ENCODE data around the gene OR9A2. TPM values are rescaled to one million over a fixed set of nuclear protein-coding genes. Genes with fewer than 3 reads are reported as not detected.

Gene OR9A2, protein sequence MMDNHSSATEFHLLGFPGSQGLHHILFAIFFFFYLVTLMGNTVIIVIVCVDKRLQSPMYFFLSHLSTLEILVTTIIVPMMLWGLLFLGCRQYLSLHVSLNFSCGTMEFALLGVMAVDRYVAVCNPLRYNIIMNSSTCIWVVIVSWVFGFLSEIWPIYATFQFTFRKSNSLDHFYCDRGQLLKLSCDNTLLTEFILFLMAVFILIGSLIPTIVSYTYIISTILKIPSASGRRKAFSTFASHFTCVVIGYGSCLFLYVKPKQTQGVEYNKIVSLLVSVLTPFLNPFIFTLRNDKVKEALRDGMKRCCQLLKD
- total RNA-seq, result not detected in 2 replicates

DNA sequence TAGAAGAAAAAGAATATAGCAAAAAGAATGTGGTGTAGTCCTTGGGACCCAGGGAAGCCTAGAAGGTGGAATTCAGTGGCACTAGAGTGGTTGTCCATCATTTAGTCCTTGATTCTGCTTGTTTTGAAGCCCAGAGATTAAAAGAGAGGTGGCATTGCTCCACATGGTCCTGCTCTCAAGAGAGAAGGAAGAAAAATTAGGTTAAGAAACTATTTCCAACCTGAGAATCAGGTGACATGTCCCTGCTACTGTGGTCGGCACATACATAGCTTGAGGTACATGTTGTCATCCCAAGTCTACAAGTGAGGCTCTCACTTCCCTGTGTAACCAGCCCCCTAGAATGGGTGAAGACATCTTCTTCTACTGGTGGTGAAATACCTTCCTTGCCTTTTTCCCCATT is at the start of gene OR9A2:
TSS of gene OR9A2 (minus strand) at position 101 of the 400 bp plus-strand sequence. CDS start at position 101, 0 bp downstream.
- intact Hi-C loops (cut with micrococcal nuclease), result no loop called here

DNA sequence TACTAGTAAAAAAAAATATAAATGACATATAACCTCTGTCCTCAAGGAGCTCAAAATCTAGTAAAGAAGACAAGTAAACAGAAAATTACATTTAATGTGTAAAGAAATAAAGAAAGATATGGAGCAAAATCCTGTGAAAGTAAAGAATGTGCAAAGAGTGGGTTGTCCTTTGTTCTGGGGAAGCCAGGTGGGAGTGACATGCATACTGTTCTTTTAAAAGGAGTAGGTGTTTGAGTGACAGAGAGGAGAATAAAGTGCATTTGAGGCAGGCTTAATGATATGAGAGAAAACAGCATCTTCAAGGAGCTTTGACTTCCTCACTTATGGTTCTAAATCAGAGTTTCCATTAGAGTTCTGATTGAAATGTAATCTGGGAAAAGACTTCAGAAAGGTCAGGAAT is 47.2 kb upstream of the OR9A2 start:
- intact Hi-C loops (cut with micrococcal nuclease), result no loop called here

DNA sequence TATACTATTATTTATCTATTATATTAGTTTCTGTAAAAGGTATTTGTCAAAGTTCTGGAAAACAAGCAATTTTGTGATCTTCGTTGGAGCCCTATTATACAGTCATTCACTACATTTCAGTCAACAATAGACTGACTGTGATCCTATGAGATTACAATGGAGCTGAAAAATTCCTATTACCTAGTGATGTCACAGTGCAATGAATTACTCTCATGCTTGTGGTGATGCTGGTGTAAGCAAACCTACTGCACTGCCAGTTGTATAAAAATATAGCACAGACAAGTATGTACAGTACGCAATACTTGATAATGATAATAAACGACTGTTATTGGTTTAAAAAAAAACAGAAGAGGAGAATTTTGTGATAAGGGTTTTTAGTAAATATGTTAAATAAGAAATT is 46.6 kb upstream of the OR9A2 start:
- intact Hi-C loops (cut with micrococcal nuclease), result no loop called here

DNA sequence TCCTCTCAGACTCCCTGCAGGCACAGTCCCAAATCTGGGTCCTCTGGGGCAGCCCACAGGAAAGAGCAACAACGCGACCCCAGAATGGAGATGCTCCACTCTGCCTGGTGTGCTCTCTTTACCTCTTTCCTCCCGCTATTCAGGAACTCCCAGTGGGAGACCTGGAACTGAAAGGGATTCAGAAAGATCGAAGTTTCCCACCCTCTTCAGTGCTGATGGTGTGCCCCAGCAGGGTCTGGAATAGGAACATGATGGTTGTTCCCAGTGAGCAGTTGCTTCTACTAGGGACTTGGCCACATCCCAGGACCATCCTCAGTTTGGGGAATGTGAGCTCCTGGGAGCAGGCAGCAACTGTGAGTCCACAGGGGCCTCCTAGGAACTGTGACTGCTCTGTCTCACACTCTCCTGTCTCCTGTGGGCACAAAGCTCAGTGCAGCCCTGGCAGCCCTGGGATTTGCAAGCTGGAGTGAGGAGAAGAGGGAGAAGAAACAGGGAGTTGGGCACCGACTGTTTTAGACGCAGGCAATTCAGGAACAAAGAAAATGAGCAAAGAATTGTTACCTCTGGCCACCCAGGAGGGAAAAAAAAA is 43.1 kb upstream of the OR9A2 start:
- intact Hi-C loops (cut with micrococcal nuclease), result no loop called here

DNA sequence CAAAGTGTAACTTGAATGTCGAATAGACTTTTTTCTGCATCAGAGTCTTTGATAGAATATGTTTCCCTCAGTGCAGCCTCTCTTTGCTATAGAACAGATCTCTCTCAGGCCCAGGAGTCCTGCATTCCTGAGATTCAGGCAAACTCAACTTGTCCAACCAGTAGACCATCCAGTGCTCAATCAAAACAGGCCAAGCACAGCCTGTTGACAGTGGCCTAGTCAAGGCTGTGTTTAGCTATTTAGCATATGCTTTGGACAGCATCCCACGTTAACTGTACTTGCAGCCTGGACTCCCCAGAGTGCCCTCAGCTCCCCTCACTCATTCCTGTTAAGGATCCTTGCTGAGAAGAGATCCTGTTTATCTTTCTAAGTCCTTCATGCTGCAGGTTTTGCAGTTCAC is 41.5 kb upstream of the OR9A2 start:
- intact Hi-C loops (cut with micrococcal nuclease), result no loop called here

DNA sequence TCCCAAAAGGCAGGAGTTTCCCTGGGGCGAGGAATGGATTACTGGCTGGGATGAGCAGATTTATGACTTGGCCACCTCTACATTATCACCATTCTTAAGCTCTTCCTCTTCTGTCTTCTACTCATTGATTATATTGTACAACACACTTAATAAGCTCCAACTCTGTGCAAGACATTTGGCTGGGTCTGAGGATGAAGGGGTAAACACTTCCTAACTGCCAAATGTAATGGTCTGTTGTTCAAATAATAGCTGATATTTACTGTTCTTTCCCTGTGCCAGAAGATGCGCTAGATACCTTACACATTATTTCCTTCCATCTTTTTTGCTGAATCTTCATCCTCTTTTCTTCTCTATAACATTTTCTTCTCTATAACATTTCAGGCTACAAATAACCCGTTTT is 36.8 kb upstream of the OR9A2 start:
- intact Hi-C loops (cut with micrococcal nuclease), result no loop called here

DNA sequence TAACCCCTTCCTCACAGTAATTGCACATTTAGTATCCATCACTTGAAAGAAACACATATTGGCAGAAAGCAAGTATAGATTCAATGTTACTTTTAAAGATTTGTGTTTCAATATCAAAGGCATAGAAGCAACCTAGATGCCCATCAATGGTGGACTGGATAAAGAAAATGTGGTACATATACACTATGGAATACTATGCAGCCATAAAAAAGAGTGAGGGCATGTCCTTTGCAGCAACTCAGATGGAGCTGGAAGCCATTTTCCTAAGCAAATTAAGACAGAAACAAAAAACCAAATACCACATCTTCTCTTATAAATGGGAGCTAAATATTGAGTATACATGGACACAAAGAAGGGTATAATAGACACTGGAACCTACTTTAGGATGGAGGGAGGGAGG is 28.8 kb upstream of the OR9A2 start:
- intact Hi-C loops (cut with micrococcal nuclease), result no loop called here

DNA sequence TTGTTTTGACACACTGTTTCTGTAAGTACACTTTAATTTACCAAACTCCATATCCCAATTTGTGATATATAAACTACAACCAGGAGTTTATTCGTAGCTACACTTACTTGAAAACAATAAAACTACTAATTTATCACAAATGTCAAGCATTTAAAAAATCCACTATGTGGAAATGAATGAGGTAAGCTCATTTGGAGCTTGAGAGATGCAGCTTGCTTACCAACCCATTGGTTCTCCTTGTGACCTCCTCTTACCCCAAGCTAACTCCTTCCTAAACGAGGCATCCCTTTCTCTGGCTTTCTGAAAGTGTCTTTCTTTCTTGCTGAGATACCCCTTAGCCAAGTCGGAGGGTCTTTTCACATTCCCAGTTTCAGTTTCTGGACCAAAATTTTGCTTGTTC is 27.7 kb upstream of the OR9A2 start:
- intact Hi-C loops (cut with micrococcal nuclease), result no loop called here

DNA sequence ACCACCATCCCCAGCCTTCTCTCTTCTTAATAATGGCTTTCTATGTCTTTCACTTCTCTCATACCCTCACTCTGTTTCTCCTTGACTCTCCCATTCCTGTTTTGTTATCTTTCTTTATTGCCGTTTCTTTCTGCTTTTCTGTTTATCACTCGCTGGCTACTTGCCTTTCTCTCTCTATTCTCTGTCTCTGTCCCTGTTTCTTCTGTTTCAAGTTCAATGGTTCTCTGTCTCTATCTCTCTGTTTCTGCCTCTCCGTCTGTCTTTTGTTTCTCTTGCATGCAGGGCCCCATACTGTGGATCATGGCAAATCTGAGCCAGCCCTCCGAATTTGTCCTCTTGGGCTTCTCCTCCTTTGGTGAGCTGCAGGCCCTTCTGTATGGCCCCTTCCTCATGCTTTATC is 25.1 kb upstream of the OR9A2 start, which contains the start of gene OR6V1:
TSS of gene OR6V1 (plus strand) at position 301 of the 400 bp plus-strand sequence. CDS start at position 301, 0 bp downstream.
- intact Hi-C loops (cut with micrococcal nuclease), result no loop called here

DNA sequence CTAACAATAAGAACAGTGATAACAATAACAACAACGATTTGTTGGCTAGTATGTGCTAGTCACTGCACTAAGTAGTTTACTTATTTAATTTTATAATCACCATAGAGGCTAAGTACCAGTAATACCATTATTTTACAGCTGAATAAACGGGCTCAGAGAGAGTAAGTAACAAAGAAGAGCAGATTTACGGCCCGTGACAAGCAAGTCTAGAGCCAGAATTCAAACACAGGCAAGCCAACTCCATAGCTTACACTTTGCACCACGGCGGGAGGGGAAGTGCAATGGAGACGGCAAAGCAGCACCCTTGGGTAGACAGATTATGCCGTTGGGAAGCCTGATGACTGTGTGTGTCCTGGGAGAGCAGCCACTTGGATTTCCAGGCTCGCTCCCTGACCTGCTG is 24.0 kb upstream of the OR9A2 start:
- intact Hi-C loops (cut with micrococcal nuclease), result no loop called here

DNA sequence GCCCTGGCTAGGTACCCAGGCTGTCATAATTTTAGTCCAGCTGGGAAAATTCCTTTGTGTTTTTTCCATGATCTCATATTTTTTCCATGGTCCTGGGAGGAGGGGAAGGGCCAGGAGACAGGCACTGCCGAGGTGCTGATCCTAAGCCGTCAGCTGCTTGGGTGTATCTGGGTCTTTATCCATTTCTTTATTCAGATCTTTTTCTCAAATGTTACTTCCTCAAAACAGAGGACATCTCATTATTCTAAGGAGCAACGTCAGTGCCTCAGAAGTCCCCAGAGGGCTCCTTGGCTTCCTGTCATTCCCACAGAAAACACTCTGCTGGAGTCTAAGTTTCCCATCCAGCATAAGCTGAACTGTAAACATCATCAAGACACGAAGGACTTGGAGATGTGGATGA is 22.4 kb upstream of the OR9A2 start:
- intact Hi-C loops (cut with micrococcal nuclease), result no loop called here

DNA sequence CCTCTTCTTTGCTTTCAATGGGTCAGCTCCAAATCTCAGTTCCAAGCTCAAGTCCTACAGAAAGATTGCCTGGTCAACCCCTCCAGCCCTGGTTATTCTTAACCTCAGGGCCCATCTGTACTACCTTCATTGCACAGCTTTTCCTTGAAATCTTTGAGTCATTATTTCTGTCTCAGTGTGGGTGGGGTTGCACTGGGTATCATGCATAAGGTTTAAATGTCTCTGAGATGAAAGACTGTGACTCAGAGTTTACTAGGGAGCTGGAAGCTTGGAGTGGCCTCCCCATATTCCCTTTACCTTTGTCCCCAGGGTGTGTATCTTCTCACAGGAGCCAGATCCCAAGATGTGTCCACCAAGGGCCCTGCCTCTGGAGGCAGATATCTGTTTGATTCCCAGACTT is 21.9 kb upstream of the OR9A2 start:
- intact Hi-C loops (cut with micrococcal nuclease), result no loop called here

DNA sequence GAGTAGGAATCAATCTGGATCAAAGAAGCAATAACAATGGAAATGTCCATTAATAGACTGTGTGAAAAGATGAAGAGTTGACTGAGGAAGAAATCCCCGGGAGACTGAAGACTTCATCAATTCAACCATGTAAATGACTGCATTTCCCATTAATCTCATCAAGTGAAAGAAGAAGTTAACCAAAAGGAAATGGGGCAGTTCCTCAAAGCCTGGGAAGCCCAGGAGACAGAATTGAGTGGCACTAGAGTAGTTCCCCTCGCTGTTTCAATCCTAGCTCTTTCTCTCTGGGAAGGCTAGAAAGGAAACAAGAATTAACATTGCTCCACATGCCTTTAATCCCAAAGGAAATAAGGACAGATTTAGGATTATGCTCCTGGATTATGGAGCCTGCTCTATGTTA is 20.4 kb upstream of the OR9A2 start:
- intact Hi-C loops (cut with micrococcal nuclease), result no loop called here

DNA sequence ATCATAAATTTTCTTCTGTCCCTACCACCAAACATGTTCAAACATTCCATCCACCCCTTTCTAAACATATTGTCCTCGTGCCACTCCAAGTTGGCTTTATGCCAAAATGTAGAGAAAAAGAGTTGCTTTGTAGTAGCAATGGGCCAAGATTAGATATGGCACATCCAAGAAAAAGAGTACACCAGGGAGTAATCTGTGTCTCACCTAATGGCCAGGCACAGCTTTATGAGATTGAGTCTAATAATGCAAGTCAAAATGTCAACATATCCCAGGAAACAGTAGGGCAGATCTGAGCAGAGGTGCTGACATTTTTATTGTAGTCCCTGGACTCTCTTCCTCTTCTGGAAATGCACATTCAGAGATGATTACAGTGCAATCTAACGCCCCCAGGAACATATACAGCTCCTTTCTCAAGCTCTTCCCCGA is 19.5 kb upstream of the OR9A2 start:
- intact Hi-C loops (cut with micrococcal nuclease), result no loop called here

DNA sequence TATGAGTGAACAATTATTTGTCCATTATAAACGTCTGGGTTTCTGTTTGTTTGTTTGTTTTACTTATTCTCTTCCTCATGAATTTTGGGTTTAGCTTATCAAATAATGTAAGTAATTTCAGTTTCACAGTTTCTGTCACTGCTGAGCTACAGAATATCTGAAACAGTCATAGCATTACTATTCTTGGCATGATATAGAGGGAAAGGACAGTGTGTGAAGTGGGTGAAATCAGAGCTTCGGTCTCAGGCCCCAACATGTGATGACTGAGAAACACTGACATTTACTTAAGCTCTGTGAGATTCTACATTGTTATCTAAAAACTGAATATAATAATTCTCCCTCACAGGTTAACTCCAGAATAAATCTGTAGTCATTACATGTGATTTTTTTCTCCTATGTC is 16.5 kb upstream of the OR9A2 start:
- intact Hi-C loops (cut with micrococcal nuclease), result no loop called here

DNA sequence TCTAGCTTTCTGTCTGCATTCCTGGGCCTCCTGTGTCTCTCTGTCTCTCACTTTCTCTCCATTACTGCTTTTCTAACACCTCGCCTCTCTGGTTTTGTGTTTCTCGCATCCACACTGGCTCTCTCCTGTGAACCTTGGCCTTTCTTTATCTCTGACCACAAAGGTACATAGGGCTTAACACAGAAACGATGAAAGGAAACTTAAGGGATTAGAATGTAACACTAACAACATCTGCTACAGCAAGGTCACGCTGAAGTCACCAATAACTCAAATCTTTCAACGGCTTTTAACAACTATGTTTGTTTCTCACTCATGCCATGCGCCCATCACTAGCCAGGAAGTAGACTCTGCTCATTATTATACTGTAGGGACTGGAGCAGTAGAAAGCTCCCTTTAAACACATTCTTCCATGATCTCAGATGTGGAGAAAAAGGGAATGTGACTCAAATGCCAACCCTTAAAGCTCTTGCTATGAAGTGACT is 15.9 kb upstream of the OR9A2 start:
- intact Hi-C loops (cut with micrococcal nuclease), result no loop called here

DNA sequence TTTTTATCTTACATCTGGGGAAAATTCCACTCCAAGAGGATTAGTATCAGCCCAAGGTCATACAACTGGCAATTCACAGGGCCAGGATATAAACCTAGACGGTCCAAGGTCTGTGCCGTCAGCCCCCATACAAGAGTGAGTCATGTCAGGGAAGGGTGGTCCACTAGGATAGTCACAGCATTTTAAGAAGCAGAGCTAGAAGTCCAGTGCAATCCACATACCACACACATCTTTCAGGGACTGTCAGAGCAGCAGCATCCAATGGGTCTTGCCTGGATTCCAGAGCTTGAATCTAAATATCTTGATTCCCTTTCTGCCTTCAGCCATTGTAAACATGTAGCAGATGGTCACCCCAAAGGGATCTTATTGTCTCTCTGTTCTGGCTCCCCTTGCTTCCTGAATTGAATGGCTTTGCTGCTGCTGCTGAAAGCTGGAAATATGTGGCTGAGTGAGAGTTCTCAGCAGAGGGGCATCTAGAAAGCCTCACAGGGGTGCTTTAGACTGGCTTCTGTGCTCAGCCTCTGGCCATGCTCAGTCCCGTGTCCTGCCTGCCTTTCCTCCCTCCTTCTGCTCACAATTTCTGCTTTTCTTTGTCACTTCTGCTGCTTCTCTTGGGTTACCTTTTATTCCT is 15.3 kb upstream of the OR9A2 start:
- intact Hi-C loops (cut with micrococcal nuclease), result no loop called here

DNA sequence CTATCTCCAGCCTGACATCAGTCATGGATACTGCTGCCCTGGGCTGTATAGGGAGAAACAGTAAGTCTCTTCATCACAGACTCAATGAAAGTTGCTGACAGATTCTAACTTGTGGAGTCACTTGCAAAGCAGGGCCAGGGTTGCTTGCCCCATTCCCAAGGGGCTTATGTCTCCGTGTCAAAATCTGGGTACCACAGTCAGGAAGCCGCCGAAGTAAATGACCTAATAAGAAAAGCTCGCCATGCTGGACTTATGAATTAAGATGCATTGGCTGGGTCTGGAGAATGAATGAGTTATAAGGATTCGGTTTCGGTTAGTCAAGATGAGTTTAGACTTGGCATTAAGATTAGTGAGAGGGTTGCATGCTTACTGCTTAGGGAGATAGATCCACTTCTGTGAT is 14.4 kb upstream of the OR9A2 start:
- intact Hi-C loops (cut with micrococcal nuclease), result no loop called here

DNA sequence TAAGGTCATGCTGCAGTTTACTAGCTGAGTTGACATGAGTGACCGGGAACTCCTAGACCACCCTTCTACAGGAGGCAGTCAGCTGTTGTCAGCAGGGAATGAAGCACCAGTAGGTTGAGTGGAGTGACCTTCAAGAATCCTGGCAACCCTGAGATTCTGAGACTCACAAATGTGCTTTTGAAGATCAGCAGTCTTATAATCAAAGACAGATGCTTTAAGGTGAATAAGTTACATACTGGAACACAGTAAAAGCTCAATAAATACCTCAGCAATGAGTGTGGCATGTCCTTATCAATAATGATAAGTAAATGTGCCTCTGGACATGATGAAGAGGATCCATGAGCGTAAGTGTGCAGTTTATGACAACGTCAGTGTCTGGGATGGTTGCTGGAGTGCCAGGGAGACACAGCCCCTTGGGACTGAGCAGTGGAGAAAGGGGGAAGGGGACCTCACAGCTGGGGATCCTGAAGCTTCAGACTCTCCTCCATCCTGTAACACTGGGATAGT is 13.3 kb upstream of the OR9A2 start:
- intact Hi-C loops (cut with micrococcal nuclease), result no loop called here

DNA sequence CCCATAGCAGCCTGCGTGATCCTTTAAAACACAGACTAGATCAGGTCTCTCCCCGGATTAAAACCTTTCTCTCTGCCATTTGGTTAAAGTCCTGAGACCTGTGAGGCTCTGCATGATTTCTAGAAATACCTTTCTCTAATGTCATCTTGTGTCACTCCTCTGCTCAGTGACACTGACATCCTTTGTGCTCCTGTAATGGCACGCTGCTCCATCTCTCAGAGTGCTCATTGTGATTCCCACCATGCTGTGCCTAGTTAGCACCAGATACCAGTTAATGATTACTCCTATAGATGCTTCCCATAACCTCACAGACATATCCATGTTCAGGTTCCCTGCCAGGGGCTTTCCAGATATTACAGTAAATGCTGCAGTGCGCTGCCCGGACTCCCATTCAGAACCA is 11.7 kb upstream of the OR9A2 start:
- intact Hi-C loops (cut with micrococcal nuclease), result no loop called here

DNA sequence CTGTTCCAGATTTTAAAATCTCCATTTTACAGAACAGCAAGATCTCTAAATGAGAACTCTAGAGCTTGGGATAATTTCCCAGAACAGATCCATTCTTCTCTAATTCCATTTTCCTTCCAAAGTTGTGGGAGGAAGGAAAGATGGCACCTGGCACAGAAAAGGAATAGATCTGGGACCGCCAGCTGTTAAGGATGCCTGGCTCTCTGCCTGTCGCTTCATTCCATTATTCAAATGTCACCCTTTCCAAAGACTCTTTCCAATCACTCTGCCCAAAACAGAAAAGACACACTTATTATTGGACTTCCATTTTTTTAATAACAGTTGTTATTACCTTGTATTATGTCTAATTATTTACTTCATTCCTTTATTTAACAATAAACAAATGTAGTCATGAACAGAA is 751 bp upstream of the OR9A2 start:
- intact Hi-C loops (cut with micrococcal nuclease), result no loop called here

DNA sequence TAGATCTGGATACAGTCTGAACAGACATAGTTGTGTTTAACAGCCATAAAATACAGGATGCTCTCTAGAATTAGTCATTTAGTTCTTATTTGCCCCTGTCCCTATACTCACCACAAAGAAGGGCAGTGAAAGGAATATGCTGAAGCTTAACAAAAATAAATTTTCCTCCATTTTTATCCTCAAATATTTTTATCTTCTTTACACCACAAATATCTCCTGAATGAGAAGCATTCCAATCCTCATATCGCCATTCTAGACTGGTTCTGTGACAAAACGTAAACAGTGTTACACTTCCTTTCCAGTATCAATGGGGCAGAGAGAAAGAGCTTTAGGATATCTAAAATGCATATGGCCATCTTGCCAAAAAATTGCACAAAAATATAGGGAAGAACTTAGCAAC is 1.6 kb downstream of the OR9A2 start:
- intact Hi-C loops (cut with micrococcal nuclease), result no loop called here

All from T-helper 2 cell treated with Interferon-gamma antibody and Interleukin-4, amounts not matched to agents 100 ng/mL and 5 ng/mL, for 36 hours (primary cell).